A549 (cell line): Measurements from ENCODE around the gene DYSF. TPM values are rescaled to one million over a fixed set of nuclear protein-coding genes. Genes with fewer than 3 reads are reported as not detected.

Experiments used
- ATAC-seq, 2 experiments: fragments of 200-7000 bp in 1 of 2; fragments of >200 bp in 1 of 2; cut with Nextera tagmentation in 1 of 2; cut with Tn5 transposase in 1 of 2; 3 replicates each; pipeline versions ENCODE4 v1.8.0 to v1.9.1; 2018 to 2020; ENCODE audit warnings: mild to moderate bottlenecking in 1 of 2, moderate library complexity in 1 of 2
- CTCF ChIA-PET: fragments of 300-600 bp; sonication (Branson Sonifier 250); formaldehyde crosslinking; extraction: SDS; loops from one replicate; lab custom pipeline; 2021; ENCODE audit warnings: antibody characterized with exemption, inconsistent platforms; lab: Yijun Ruan, JAX
- POLR2A ChIA-PET: fragments of 350-600 bp; formaldehyde crosslinking; extraction: SDS; loops from one replicate; lab custom pipeline; 2021; ENCODE audit warnings: antibody characterized with exemption, inconsistent platforms; lab: Yijun Ruan, JAX
- DNase-seq, 2 experiments: peaks; one replicate each; pipeline versions ENCODE4 v3.0.0 to v3.0.0-alpha.2; 2011 to 2016; ENCODE audit warnings: low read depth in 1 of 2, low spot score in 1 of 2
- FAIRE-seq: peaks from 2 replicates; lab custom pipeline; 2011; peaks lifted over from hg19 to GRCh38; lab: Jason Lieb, UNC
- H3K27ac ChIP-seq, 2 experiments: fragments of >200 bp; sonication (Bioruptor Twin); formaldehyde crosslinking; 3 replicates each; pipeline ENCODE4 v1.5.1; 2016 to 2017
- H3K4me1 ChIP-seq: fragments of >200 bp; sonication (Bioruptor Twin); formaldehyde crosslinking; 3 replicates; pipeline ENCODE4 v1.6.1; 2016
- H3K4me2 ChIP-seq: fragments of >200 bp; sonication (Bioruptor Twin); formaldehyde crosslinking; 3 replicates; pipeline ENCODE4 v1.6.1; 2016
- H3K4me3 ChIP-seq: fragments of >200 bp; sonication (Bioruptor Twin); formaldehyde crosslinking; 3 replicates; pipeline ENCODE4 v1.5.1; 2016
- H3K9me3 ChIP-seq: fragments of >200 bp; sonication (Bioruptor Twin); formaldehyde crosslinking; 3 replicates; pipeline ENCODE4 v1.6.1; 2016
- BCL3 ChIP-seq: fragments of >200 bp; sonication (Bioruptor Twin); formaldehyde crosslinking; IDR thresholded peaks from 3 replicates; pipeline ENCODE4 v1.6.1; 2016
- CHD2 ChIP-seq: fragments of 150-350 bp; IDR thresholded peaks from 2 replicates; pipeline ENCODE4 v1.6.1; 2014; ENCODE audit warnings: low read length; ENCODE audit not compliant: partially characterized antibody
- CHD4 ChIP-seq: fragments of 200-600 bp; sonication (generic); IDR thresholded peaks from 2 replicates; pipeline ENCODE4 v1.6.1; 2016; ENCODE audit warnings: antibody characterized with exemption, mild to moderate bottlenecking, borderline replicate concordance
- EP300 ChIP-seq, 2 experiments: fragments of >200 bp; sonication (Bioruptor Twin); formaldehyde crosslinking; IDR thresholded peaks; 2 replicates in 1 of 2; 3 replicates in 1 of 2; pipeline ENCODE4 v1.6.1; 2016 to 2017
- ESRRA ChIP-seq: fragments of 150-350 bp; IDR thresholded peaks from 2 replicates; pipeline ENCODE4 v1.6.1; 2014; ENCODE audit warnings: mild to moderate bottlenecking, low read length, borderline replicate concordance
- HDAC2 ChIP-seq: fragments of 200-600 bp; sonication (generic); IDR thresholded peaks from 2 replicates; pipeline ENCODE4 v1.6.1; 2016
- HOXB5 ChIP-seq: fragments of 250-450 bp; sonication (Bioruptor Pico); IDR thresholded peaks from 2 replicates; pipeline ENCODE4 v1.5.0; 2020; ENCODE audit warnings: mild to moderate bottlenecking, moderate library complexity
- KDM1A ChIP-seq: fragments of 200-600 bp; sonication (generic); IDR thresholded peaks from 2 replicates; pipeline ENCODE4 v1.6.1; 2016; ENCODE audit warnings: low read depth, mild to moderate bottlenecking
- NR3C1 ChIP-seq: fragments of >200 bp; sonication (Bioruptor Twin); formaldehyde crosslinking; IDR thresholded peaks from 3 replicates; pipeline ENCODE4 v1.6.1; 2017
- PBX3 ChIP-seq: IDR thresholded peaks from 2 replicates; pipeline ENCODE4 v1.6.1; 2012
- POLR2A ChIP-seq: IDR thresholded peaks from 2 replicates; pipeline ENCODE4 v1.6.1; 2012; ENCODE audit warnings: mild to moderate bottlenecking, low read length
- POLR2AphosphoS2 ChIP-seq: conservative IDR thresholded peaks from 2 replicates; pipeline ENCODE4 v1.6.1; 2012; ENCODE audit warnings: low read length, improper control_type of control experiment, inconsistent platforms
- RARB ChIP-seq: fragments of 250-450 bp; sonication (Bioruptor Pico); IDR thresholded peaks from 2 replicates; pipeline ENCODE4 v1.8.0; 2021; ENCODE audit warnings: mild to moderate bottlenecking, moderate library complexity
- RCOR1 ChIP-seq: fragments of 150-350 bp; IDR thresholded peaks from 2 replicates; pipeline ENCODE4 v1.6.1; 2014; ENCODE audit warnings: antibody characterized with exemption, low read length, low read depth
- RFX5 ChIP-seq: fragments of 450-650 bp; IDR thresholded peaks from 2 replicates; pipeline ENCODE4 v1.7.1; 2014; ENCODE audit warnings: antibody characterized with exemption, mild to moderate bottlenecking, moderate library complexity
- RNF2 ChIP-seq: fragments of 200-600 bp; sonication (generic); IDR thresholded peaks from 2 replicates; pipeline ENCODE4 v1.6.1; 2016; ENCODE audit warnings: low read depth, mild to moderate bottlenecking, antibody characterized with exemption, moderate library complexity, borderline replicate concordance
- TFCP2L1 ChIP-seq: fragments of 250-450 bp; sonication (Bioruptor Pico); IDR thresholded peaks from 2 replicates; pipeline ENCODE4 v1.5.0; 2021; ENCODE audit warnings: mild to moderate bottlenecking
- WGBS: methylation state at CpG from one replicate; pipeline ENCODE4 v1.1.6; 2017; ENCODE audit errors: missing lambda C conversion rate; 5-methylcytosine and 5-hydroxymethylcytosine counted together
- polyA plus RNA-seq, 4 experiments: library from polyadenylated mRNA; depleted of rRNA in 3 of 4; stranded (reverse); fragments of >200 nt; fragmentation: RNase III in 1 of 4; extraction: RNeasy Plus Mini Kit Qiagen cat#74134 plus additional on column Dnase treatment in 1 of 4; gene quantifications; 2 replicates in 3 of 4; 3 replicates in 1 of 4; pipeline ENCODE4 v1.2.3, GENCODE V29; 2011 to 2017
- TF ChIP-seq, protein P1 (sequence below): fragments of >200 bp; sonication (Bioruptor Twin); formaldehyde crosslinking; IDR thresholded peaks from 2 replicates; pipeline ENCODE4 v1.6.1; 2016
- TF ChIP-seq, protein P2 (sequence below): fragments of 250-450 bp; sonication (Bioruptor Pico); IDR thresholded peaks from 2 replicates; pipeline ENCODE4 v1.5.0; 2020; ENCODE audit warnings: low read depth, mild to moderate bottlenecking, moderate library complexity

Gene DYSF
- polyA plus RNA-seq, 2 of the 4 experiments (the other 2 are of a cell fraction) = 0.36 to 0.98 TPM

- WGBS = 51% methylated on average over 5 of the region's 5 CpGs
- no peak for ATAC-seq
- POLR2A ChIA-PET = no interaction called here
These were observed 7.9 kb downstream of the DYSF start for GRCh38 chr2:71461304-71461671.

GRCh38 chr2:71462056-71462605 is 8.8 kb downstream of the DYSF start:
- 90% methylated on average over 7 of the region's 8 CpGs for WGBS
- CTCF ChIA-PET = interaction anchor here (0.7 to 14.8 kb wide), 13 partner anchors 13 to 591 kb away, joined by 3 to 311 read pairs (median 7); no protein-coding TSS in a partner anchor

More at GRCh38 chr2:71461304-71461671, 7.9 kb downstream of the DYSF start:
- Histone ChIP-seq H3K4me3 (no peak overlapping the region), H3K9me3 (no peaks in the 10 kb centered on the region), H3K4me1 (peaks cover 7% of the 10 kb centered on the region; the same call in 2 of the 3 replicates), H3K27ac (no peak overlapping the region), H3K4me2 (no peak overlapping the region)
- no peak for DNase-seq
- FAIRE-seq = no peak
- TF ChIP-seq PBX3 (no peak), HDAC2 (no peak)
- CTCF ChIA-PET = interaction anchor here (0.6 to 14.8 kb wide), 24 partner anchors 8 to 1033 kb away, joined by 3 to 311 read pairs (median 6); no protein-coding TSS in a partner anchor

GRCh38 chr2:71462641-71463341 is 9.4 kb downstream of the DYSF start:
- FAIRE-seq = no peak
- TF ChIP-seq NR3C1 (no peak), RNF2 (no peak), CHD2 (no peak), EP300 (IDR thresholded peaks at IDR 0.05) (no peak), TFCP2L1 (CRISPR knock-in tag) (no peak), POLR2A (no peak), KDM1A (no peak), BCL3 (no peak), RCOR1 (no peak), HOXB5 (no peak), ESRRA (no peak)
- TF ChIP-seq, protein P1, sequence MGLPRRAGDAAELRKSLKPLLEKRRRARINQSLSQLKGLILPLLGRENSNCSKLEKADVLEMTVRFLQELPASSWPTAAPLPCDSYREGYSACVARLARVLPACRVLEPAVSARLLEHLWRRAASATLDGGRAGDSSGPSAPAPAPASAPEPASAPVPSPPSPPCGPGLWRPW = no peak
- TF ChIP-seq, protein P2, sequence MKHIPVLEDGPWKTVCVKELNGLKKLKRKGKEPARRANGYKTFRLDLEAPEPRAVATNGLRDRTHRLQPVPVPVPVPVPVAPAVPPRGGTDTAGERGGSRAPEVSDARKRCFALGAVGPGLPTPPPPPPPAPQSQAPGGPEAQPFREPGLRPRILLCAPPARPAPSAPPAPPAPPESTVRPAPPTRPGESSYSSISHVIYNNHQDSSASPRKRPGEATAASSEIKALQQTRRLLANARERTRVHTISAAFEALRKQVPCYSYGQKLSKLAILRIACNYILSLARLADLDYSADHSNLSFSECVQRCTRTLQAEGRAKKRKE = no peak
- 59% methylated on average over 5 of the region's 5 CpGs for WGBS
- CTCF ChIA-PET = interaction anchor here (0.7 to 14.8 kb wide), 14 partner anchors 8 to 591 kb away, joined by 3 to 311 read pairs (median 6); no protein-coding TSS in a partner anchor
- H3K27ac ChIP-seq = no peak overlapping the region
- no peak overlapping the region for H3K4me2 ChIP-seq
- ATAC-seq = no peak
- no peak overlapping the region for H3K4me3 ChIP-seq
- POLR2A ChIA-PET = no interaction called here
- no peaks in the 10 kb centered on the region for H3K4me1 ChIP-seq
- no peak for DNase-seq
- H3K9me3 ChIP-seq = no peaks in the 10 kb centered on the region

More at GRCh38 chr2:71462056-71462605, 8.8 kb downstream of the DYSF start:
- H3K4me2 ChIP-seq = no peak overlapping the region
- no peak overlapping the region for H3K27ac ChIP-seq
- ATAC-seq (no peak), FAIRE-seq (no peak), DNase-seq (no peak)
- POLR2A ChIA-PET = no interaction called here
- no peaks in the 10 kb centered on the region for H3K9me3 ChIP-seq
- H3K4me3 ChIP-seq = no peak overlapping the region
- TF ChIP-seq HDAC2 (no peak), CHD4 (no peak), RARB (CRISPR knock-in tag) (no peak), POLR2AphosphoS2 (no peak), RFX5 (no peak)
- H3K4me1 ChIP-seq = no peaks in the 10 kb centered on the region; the same call in 2 of the 3 replicates
